OCI-LY7 (cell line): ENCODE measurements around the gene TMEM273. TPM values are rescaled to one million over a fixed set of nuclear protein-coding genes. Genes with fewer than 3 reads are reported as not detected.

Source experiments
- BruUV-seq: library from RNA; stranded (reverse); fragments of 400-500 nt; replicated peaks from 2 replicates; lab custom pipeline; 2021; lab: Mats Ljungman, UMichigan
- CTCF ChIA-PET: fragments of 300-600 bp; sonication (Branson Sonifier 250); formaldehyde crosslinking; loops from one replicate; lab custom pipeline; 2022; ENCODE audit warnings: antibody characterized with exemption; ENCODE audit not compliant: unreplicated experiment; lab: Charles Lee
- POLR2A ChIA-PET: fragments of 300-600 bp; sonication (Branson Sonifier 250); formaldehyde crosslinking; loops from one replicate; lab custom pipeline; 2022; ENCODE audit warnings: antibody characterized with exemption; lab: Charles Lee
- DNase-seq: peaks from one replicate; pipeline ENCODE4 v3.0.0-alpha.2; 2015; ENCODE audit warnings: low spot score
- H2AFZ ChIP-seq: fragments of 200-600 bp; sonication (generic), shearing (Covaris generic); 2 replicates; pipeline ENCODE4 v1.6.1; 2014; ENCODE audit warnings: mild to moderate bottlenecking, antibody characterized with exemption, low read length, moderate library complexity
- H3K27ac ChIP-seq: fragments of 200-600 bp; sonication (generic); 2 replicates; pipeline ENCODE4 v1.5.1; 2014; ENCODE audit warnings: mixed run types, low read depth, mild to moderate bottlenecking, moderate library complexity, low read length, inconsistent platforms; ENCODE audit not compliant: poor library complexity, severe bottlenecking
- H3K36me3 ChIP-seq: fragments of 200-600 bp; sonication (generic); 2 replicates; pipeline ENCODE4 v1.6.1; 2014; ENCODE audit warnings: mild to moderate bottlenecking, antibody characterized with exemption, low read length, moderate library complexity, mixed read lengths; ENCODE audit not compliant: insufficient read depth
- H3K4me1 ChIP-seq: fragments of 200-600 bp; sonication (generic); 2 replicates; pipeline ENCODE4 v1.5.1; 2014; ENCODE audit warnings: mild to moderate bottlenecking, low read length; ENCODE audit not compliant: insufficient read depth, poor library complexity, severe bottlenecking
- H3K4me2 ChIP-seq: fragments of 200-600 bp; sonication (generic); 2 replicates; pipeline ENCODE4 v1.6.1; 2014; ENCODE audit warnings: mild to moderate bottlenecking, low read length
- H3K4me3 ChIP-seq: fragments of 200-600 bp; sonication (generic); 2 replicates; pipeline ENCODE4 v1.5.1; 2014; ENCODE audit warnings: mild to moderate bottlenecking, low read depth, low read length; ENCODE audit not compliant: poor library complexity, severe bottlenecking
- H3K79me2 ChIP-seq: fragments of 200-600 bp; sonication (generic); 2 replicates; pipeline ENCODE4 v1.6.1; 2016; ENCODE audit warnings: low read depth, mild to moderate bottlenecking, low read length, moderate library complexity, mixed read lengths; ENCODE audit not compliant: insufficient read depth
- H3K9me2 ChIP-seq: fragments of 200-600 bp; sonication (generic); 2 replicates; pipeline ENCODE4 v1.6.1; 2016; ENCODE audit warnings: mild to moderate bottlenecking, low read length, mixed read lengths; ENCODE audit not compliant: insufficient read depth
- H3K9me3 ChIP-seq: fragments of 200-600 bp; sonication (generic); 2 replicates; pipeline ENCODE4 v1.6.1; 2014; ENCODE audit warnings: mild to moderate bottlenecking, mixed run types, low read length, mixed read lengths
- H4K20me1 ChIP-seq: fragments of 200-600 bp; sonication (generic); 2 replicates; pipeline ENCODE4 v1.6.1; 2014; ENCODE audit warnings: mild to moderate bottlenecking, antibody characterized with exemption, low read length, moderate library complexity, mixed read lengths; ENCODE audit not compliant: insufficient read depth
- EZH2phosphoT487 ChIP-seq: fragments of 200-600 bp; sonication (generic); IDR thresholded peaks from 2 replicates; pipeline ENCODE4 v1.6.1; 2018; ENCODE audit warnings: low read depth, borderline replicate concordance, mild to moderate bottlenecking, mixed run types, antibody characterized with exemption, low read length, moderate library complexity, mixed read lengths
- intact Hi-C: fragments of 100-400 bp; cut with micrococcal nuclease; formaldehyde crosslinking; loops from one replicate; pipeline ENCODE4 v1.10.0; 2022; ENCODE audit not compliant: unreplicated experiment
- total RNA-seq, 2 experiments: library from RNA; depleted of rRNA in 1 of 2; stranded (reverse); fragments of >200 nt in 1 of 2; shearing (Covaris generic) in 1 of 2; gene quantifications; 2 replicates each; pipeline ENCODE4 v1.2.3, GENCODE V29; 2014 to 2022
- TF ChIP-seq, protein P1 (sequence below): fragments of 200-600 bp; sonication (generic); conservative IDR thresholded peaks from 2 replicates; pipeline ENCODE4 v1.5.1; 2014; ENCODE audit warnings: mild to moderate bottlenecking, antibody characterized with exemption, low read length, moderate library complexity, mixed read lengths

The TMEM273 gene
- total RNA-seq, 2 experiments from 2014 or later: 0.82 to 1.8 TPM

DNA sequence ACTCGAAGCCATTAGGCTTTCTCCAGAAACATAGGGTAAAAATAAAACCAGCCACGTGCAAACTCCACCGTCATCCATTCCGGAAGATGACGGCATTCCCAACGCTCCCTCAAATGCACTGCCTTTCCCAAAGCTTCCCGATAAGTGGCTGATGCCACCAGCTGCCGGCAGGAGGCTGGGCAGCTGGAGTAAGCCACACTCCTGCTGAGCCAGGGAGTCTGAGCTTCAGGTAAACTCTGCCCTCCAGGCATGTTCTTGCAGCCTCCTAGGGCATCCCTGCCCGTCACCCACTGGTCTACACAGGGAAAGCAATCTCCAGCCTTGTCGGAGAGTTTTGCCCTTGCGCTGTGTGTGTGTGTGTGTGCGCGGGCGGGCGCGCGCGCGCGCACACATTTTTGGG lies 40.5 kb upstream of the TMEM273 start:
- CTCF ChIA-PET: no interaction called here
- DNase-seq: no peak
- no TSS peak for BruUV-seq

DNA sequence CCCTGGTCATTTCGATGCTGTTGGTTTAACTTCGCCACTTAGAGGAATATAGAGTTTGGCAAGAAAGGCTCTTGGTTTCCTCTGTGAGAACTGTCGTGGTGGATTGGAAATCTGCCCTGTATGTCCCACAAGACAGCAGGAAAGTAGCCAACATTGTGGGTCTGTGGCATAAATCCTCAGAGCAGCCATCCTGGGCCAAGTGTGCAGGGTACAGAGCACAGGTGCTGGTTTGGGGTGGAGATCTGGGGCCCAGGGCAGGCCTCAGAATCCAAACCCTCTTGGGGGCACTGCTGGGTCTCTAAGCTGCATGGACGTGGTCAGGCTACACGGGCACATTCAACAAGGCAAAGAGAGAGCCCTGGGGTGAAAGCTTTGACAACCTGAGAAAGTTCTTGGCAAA lies 39.2 kb upstream of the TMEM273 start:
- BruUV-seq: no TSS peak
- POLR2A ChIA-PET: interaction anchor here (0.6 kb wide), 1 partner anchor 1108 kb away, joined by 3 read pairs; no protein-coding TSS in a partner anchor

More for the DNA sequence above, 40.5 kb upstream of the TMEM273 start:
- Histone ChIP-seq H4K20me1 (no peaks in the 10 kb centered on the region), H3K79me2 (no peaks in the 10 kb centered on the region), H3K4me1 (no peaks in the 10 kb centered on the region), H3K36me3 (no peaks in the 10 kb centered on the region), H2AFZ (no peak overlapping the region), H3K4me2 (no peak overlapping the region), H3K9me2 (no peaks in the 10 kb centered on the region), H3K27ac (no peak overlapping the region), H3K4me3 (no peak overlapping the region), H3K9me3 (no peaks in the 10 kb centered on the region)
- intact Hi-C loops: no loop called here
- TF ChIP-seq, protein P1, sequence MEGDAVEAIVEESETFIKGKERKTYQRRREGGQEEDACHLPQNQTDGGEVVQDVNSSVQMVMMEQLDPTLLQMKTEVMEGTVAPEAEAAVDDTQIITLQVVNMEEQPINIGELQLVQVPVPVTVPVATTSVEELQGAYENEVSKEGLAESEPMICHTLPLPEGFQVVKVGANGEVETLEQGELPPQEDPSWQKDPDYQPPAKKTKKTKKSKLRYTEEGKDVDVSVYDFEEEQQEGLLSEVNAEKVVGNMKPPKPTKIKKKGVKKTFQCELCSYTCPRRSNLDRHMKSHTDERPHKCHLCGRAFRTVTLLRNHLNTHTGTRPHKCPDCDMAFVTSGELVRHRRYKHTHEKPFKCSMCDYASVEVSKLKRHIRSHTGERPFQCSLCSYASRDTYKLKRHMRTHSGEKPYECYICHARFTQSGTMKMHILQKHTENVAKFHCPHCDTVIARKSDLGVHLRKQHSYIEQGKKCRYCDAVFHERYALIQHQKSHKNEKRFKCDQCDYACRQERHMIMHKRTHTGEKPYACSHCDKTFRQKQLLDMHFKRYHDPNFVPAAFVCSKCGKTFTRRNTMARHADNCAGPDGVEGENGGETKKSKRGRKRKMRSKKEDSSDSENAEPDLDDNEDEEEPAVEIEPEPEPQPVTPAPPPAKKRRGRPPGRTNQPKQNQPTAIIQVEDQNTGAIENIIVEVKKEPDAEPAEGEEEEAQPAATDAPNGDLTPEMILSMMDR: no peak
- TF ChIP-seq EZH2phosphoT487: no peak
- POLR2A ChIA-PET: interaction anchor here (0.6 kb wide), 1 partner anchor 9 kb away, joined by 3 read pairs; no protein-coding TSS in a partner anchor

DNA sequence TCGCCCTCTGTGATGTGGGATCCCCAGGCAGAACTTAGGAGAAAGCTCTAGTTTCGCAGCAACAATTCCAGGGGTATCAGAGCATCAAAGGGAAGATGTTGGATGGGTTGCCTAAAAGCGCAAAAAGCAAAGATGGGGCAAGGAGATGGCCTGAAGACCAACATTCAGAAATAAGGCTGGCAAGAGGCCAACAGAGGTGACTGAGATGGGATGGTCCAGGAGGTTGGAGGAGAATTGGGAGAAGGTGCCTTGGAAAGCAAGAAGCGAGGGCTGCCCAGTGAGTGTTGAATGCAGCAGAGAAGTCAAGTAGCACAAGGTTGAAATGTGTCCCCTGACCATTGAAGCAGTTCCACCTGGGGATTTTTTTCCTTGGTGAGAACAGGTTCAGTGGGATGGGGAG lies 38.4 kb upstream of the TMEM273 start:
- no peak overlapping the region for H3K27ac ChIP-seq
- POLR2A ChIA-PET: no interaction called here
- CTCF ChIA-PET: no interaction called here
- DNase-seq: no peak
- no TSS peak for BruUV-seq
- intact Hi-C loops: no loop called here
- no peaks in the 10 kb centered on the region for H3K79me2 ChIP-seq
- no peaks in the 10 kb centered on the region for H3K4me1 ChIP-seq
- no peaks in the 10 kb centered on the region for H3K9me3 ChIP-seq
- H3K4me2 ChIP-seq: no peak overlapping the region
- H3K9me2 ChIP-seq: no peaks in the 10 kb centered on the region
- no peaks in the 10 kb centered on the region for H3K36me3 ChIP-seq
- H4K20me1 ChIP-seq: no peaks in the 10 kb centered on the region
- H3K4me3 ChIP-seq: no peak overlapping the region
- no peak overlapping the region for H2AFZ ChIP-seq
- TF ChIP-seq, protein P1: no peak
- no peak for TF ChIP-seq EZH2phosphoT487

More for the DNA sequence above, 39.2 kb upstream of the TMEM273 start:
- Histone ChIP-seq H3K4me3 (no peak overlapping the region), H3K9me3 (no peaks in the 10 kb centered on the region), H3K4me2 (no peak overlapping the region), H3K9me2 (no peaks in the 10 kb centered on the region), H2AFZ (no peak overlapping the region), H3K4me1 (no peaks in the 10 kb centered on the region), H3K79me2 (no peaks in the 10 kb centered on the region), H3K27ac (no peak overlapping the region), H4K20me1 (no peaks in the 10 kb centered on the region), H3K36me3 (no peaks in the 10 kb centered on the region)
- TF ChIP-seq EZH2phosphoT487: no peak
- TF ChIP-seq, protein P1: no peak
- no peak for DNase-seq
- CTCF ChIA-PET: no interaction called here
- intact Hi-C loops: no loop called here
